A673 (cell line): ENCODE results near the gene SLC25A5. TPM values are rescaled to one million over a fixed set of nuclear protein-coding genes. Genes with fewer than 3 reads are reported as not detected.
A peak's percentile ranks its signal among the peaks of the same experiment; 100 is the strongest.

Experiments
- BruUV-seq: library from RNA; stranded (reverse); fragments of 400-500 nt; replicated peaks from 2 replicates; lab custom pipeline; 2021; lab: Mats Ljungman, UMichigan
- CTCF ChIA-PET: fragments of 300-600 bp; sonication (Branson Sonifier 250); formaldehyde crosslinking; loops from one replicate; lab custom pipeline; 2022; ENCODE audit warnings: antibody characterized with exemption; lab: Charles Lee
- POLR2A ChIA-PET: fragments of 300-600 bp; sonication (Branson Sonifier 250); formaldehyde crosslinking; loops from one replicate; lab custom pipeline; 2022; ENCODE audit warnings: antibody characterized with exemption; ENCODE audit not compliant: low non-redundant PET; lab: Charles Lee
- DNase-seq: peaks from one replicate; pipeline ENCODE4 v3.0.0-alpha.2; 2015; ENCODE audit warnings: low spot score
- H3K27ac ChIP-seq: fragments of 200-600 bp; sonication (generic); 2 replicates; pipeline ENCODE4 v1.5.1; 2016; ENCODE audit warnings: mixed run types, low read depth, mild to moderate bottlenecking, mixed read lengths, antibody characterized with exemption, low read length; ENCODE audit not compliant: poor library complexity, severe bottlenecking
- H3K27me3 ChIP-seq: fragments of 200-600 bp; sonication (generic); replicated peaks from 2 replicates; pipeline ENCODE4 v1.6.1; 2017; ENCODE audit warnings: mixed run types, low read depth, mild to moderate bottlenecking, mixed read lengths, antibody characterized with exemption, low read length; ENCODE audit not compliant: insufficient read depth, poor library complexity
- H3K36me3 ChIP-seq: fragments of 200-600 bp; sonication (generic); 2 replicates; pipeline ENCODE4 v1.6.1; 2016; ENCODE audit warnings: mixed run types, mild to moderate bottlenecking, mixed read lengths, antibody characterized with exemption, low read length; ENCODE audit not compliant: insufficient read depth, poor library complexity, severe bottlenecking
- H3K4me1 ChIP-seq: fragments of 200-600 bp; sonication (generic); 2 replicates; pipeline ENCODE4 v1.6.1; 2017; ENCODE audit warnings: mixed run types, mild to moderate bottlenecking, mixed read lengths, antibody characterized with exemption, low read length; ENCODE audit not compliant: insufficient read depth, poor library complexity, severe bottlenecking
- H3K4me3 ChIP-seq: fragments of 200-600 bp; sonication (generic); 2 replicates; pipeline ENCODE4 v1.5.1; 2016; ENCODE audit warnings: low read depth, mixed run types, mild to moderate bottlenecking, mixed read lengths, low read length; ENCODE audit not compliant: poor library complexity, severe bottlenecking
- H3K9me3 ChIP-seq: fragments of 200-600 bp; sonication (generic); 2 replicates; pipeline ENCODE4 v1.6.1; 2016; ENCODE audit warnings: mixed run types, low read depth, mild to moderate bottlenecking, mixed read lengths, antibody characterized with exemption, low read length; ENCODE audit not compliant: poor library complexity, severe bottlenecking
- CTCF ChIP-seq: fragments of 300-800, 200-600 bp; sonication (generic); conservative IDR thresholded peaks from 2 replicates; pipeline ENCODE4 v1.5.1; 2017; ENCODE audit warnings: low read depth, mild to moderate bottlenecking, antibody characterized with exemption, low read length, moderate library complexity, mixed read lengths
- EZH2 ChIP-seq: fragments of 200-600 bp; sonication (generic); IDR thresholded peaks from 2 replicates; pipeline ENCODE4 v1.6.1; 2017; ENCODE audit warnings: borderline replicate concordance, low read depth, mild to moderate bottlenecking, mixed read lengths, antibody characterized with exemption, low read length; ENCODE audit not compliant: poor library complexity, severe bottlenecking
- intact Hi-C: fragments of 100-400 bp; cut with micrococcal nuclease; formaldehyde crosslinking; loops from one replicate; pipeline ENCODE4 v1.10.0; 2022; ENCODE audit not compliant: unreplicated experiment
- total RNA-seq: library from RNA; stranded (reverse); gene quantifications from 2 replicates; pipeline ENCODE4 v1.2.3, GENCODE V29; 2021

Gene SLC25A5
- total RNA-seq, 1 experiment from 2014 or later: 368 TPM

DNA sequence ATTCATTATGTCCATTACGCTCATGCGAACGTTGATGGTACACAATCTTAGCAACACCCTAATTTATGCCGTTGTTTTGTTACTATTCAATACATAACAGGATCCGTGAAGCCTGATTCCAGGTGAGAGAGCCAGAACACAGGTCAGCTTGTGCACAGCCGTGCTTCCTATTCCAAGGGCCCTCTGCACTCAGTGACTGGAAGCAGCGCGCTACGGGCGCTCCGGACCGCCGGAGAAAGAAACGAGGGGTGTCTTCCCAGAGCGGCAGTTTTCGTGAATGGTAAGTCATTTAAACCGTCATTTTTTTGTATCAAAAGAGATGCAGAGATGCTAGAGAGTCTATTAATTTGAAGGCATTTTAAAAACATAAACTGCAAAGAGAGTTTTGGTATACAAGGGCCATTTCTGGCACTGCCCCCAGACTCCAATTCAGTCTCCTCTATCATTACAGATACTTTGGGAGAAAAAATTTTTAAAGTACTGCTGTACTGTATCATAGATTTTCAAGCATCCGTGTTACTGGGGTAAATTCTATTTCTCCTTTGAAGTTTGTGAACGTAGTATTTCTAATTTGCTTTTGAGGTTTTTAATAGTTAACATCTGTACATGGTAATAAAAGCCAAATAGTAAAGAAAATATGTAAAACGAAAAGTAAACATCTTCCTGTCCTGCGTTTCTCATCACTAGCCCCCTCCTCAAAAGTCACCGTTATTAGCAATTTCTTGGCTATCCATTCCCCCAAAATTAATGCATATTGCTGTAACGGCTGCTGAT lies 6.6 kb downstream of the SLC25A5 start:
- Histone ChIP-seq H3K4me1 (peaks cover 4% of the 10 kb centered on the region), H3K9me3 (no peaks in the 10 kb centered on the region), H3K36me3 (peaks cover 17% of the 10 kb centered on the region), H3K4me3 (no peak overlapping the region), H3K27ac (no peak overlapping the region), H3K27me3 (no peaks in the 10 kb centered on the region)
- ChIA-PET CTCF (no interaction called here), POLR2A (no interaction called here)
- no peak for DNase-seq
- TF ChIP-seq EZH2 (no peak), CTCF (no peak)
- no TSS peak for BruUV-seq
- intact Hi-C loops: no loop called here

DNA sequence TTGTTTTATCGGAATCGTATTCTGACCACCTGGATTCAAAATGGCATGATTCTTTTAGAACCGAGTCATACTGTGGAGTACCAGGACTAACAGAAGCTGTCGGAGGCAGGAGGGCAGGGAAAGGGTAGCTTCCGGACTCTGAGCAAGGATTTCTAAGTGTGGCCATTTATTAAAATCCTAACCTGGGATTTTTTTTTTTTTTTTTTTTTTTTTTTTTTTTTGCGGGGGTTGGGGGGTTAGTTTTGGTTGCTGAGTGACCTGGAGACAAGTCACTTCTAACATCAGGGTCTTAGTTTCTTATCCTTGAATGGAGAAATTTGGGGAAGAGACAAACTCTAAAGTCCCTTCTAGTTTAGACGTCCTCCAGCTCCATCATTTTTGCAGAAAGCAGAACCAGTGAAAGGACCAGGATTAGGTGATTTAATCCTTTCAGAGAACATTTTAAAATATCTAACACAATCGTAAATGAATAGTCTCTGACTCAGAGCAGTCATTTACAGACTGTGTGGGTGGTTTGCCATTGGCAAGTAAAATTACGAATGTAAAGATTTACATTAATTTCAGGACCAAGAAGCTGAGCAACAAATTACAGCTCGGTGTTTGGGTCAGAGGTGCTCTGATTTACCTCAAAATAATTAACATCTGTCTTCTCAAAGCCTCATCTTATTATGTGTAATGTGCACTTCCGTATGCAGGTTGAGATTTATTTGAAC lies 7.3 kb downstream of the SLC25A5 start:
- peaks cover 4% of the 10 kb centered on the region for H3K4me1 ChIP-seq
- H3K27me3 ChIP-seq: no peaks in the 10 kb centered on the region
- H3K9me3 ChIP-seq: no peaks in the 10 kb centered on the region
- ChIA-PET POLR2A (no interaction called here), CTCF (no interaction called here)
- no TSS peak for BruUV-seq
- no peak overlapping the region for H3K4me3 ChIP-seq
- intact Hi-C loops: no loop called here
- H3K27ac ChIP-seq: no peak overlapping the region
- peaks cover 10% of the 10 kb centered on the region for H3K36me3 ChIP-seq
- peak; percentile 22 for DNase-seq
- TF ChIP-seq EZH2 (no peak), CTCF (no peak)

DNA sequence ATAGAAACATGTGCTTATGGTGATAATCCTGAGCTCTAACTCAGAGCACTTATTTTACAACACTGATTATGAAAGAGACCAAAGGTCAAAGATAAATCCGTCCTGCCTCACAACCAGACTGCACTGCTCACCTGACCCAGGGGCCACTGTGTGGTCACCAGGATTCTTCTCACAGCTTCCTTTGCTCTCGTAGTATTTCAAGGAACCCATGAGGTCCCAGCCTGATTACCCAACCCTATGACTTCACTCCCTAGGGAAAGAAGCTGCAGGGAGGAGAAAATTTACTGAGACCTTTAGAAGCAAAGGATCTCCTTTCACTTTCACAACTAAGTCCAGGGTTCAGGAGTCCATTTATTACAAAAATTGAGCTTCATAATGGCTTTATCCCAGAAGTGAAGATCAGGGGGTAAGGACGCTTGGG lies 9.6 kb downstream of the SLC25A5 start:
- no peak for TF ChIP-seq CTCF
- no peak for TF ChIP-seq EZH2
- intact Hi-C loops: no loop called here
- Histone ChIP-seq H3K4me3 (no peak overlapping the region), H3K27me3 (no peaks in the 10 kb centered on the region), H3K4me1 (peaks cover 4% of the 10 kb centered on the region), H3K27ac (no peak overlapping the region), H3K36me3 (no peaks in the 10 kb centered on the region), H3K9me3 (no peaks in the 10 kb centered on the region)
- POLR2A ChIA-PET: no interaction called here
- no TSS peak for BruUV-seq
- CTCF ChIA-PET: no interaction called here
- DNase-seq: peak; percentile 51
